GM23248 (cell line): ENCODE measurements around the gene REP15.

Source experiments
- EZH2 ChIP-seq: fragments of 200-600 bp; sonication (generic); IDR thresholded peaks from 2 replicates; pipeline ENCODE4 v1.6.1; 2018; ENCODE audit warnings: antibody characterized with exemption, mild to moderate bottlenecking; ENCODE audit not compliant: insufficient read depth, poor library complexity, severe bottlenecking
- EZH2phosphoT487 ChIP-seq: fragments of 200-600 bp; sonication (generic); IDR thresholded peaks from 2 replicates; pipeline ENCODE4 v1.6.1; 2018; ENCODE audit warnings: antibody characterized with exemption, moderate library complexity, mild to moderate bottlenecking, low read depth; ENCODE audit not compliant: insufficient read depth

- TF ChIP-seq EZH2phosphoT487 (no peak), EZH2 (no peak)
Measured at GRCh38 chr12:27673101-27673718, 23.0 kb upstream of the REP15 start.
